Endothelial cell (in vitro differentiated cells): ENCODE results near the gene RPS27L. TPM values are rescaled to one million over a fixed set of nuclear protein-coding genes. Genes with fewer than 3 reads are reported as not detected.

Experiments used
- DNase-seq: peaks from one replicate; pipeline ENCODE4 v3.0.0; 2021; ENCODE audit warnings: low spot score
- H3K27ac Mint-ChIP-seq: one replicate; pipeline ENCODE4 v1.8.0; 2021; ENCODE audit warnings: mixed read lengths, inconsistent platforms; ENCODE audit not compliant: unreplicated experiment
- H3K27me3 Mint-ChIP-seq: one replicate; pipeline ENCODE4 v1.8.0; 2021; ENCODE audit warnings: mild to moderate bottlenecking, moderate library complexity, mixed read lengths, inconsistent platforms; ENCODE audit not compliant: unreplicated experiment
- H3K36me3 Mint-ChIP-seq: one replicate; pipeline ENCODE4 v1.8.0; 2021; ENCODE audit warnings: mild to moderate bottlenecking, low read depth, mixed read lengths, inconsistent platforms; ENCODE audit not compliant: unreplicated experiment
- H3K4me1 Mint-ChIP-seq: one replicate; pipeline ENCODE4 v1.8.0; 2021; ENCODE audit warnings: mild to moderate bottlenecking, mixed read lengths, inconsistent platforms; ENCODE audit not compliant: unreplicated experiment
- H3K4me3 Mint-ChIP-seq: one replicate; pipeline ENCODE4 v1.8.0; 2021; ENCODE audit warnings: mild to moderate bottlenecking, mixed read lengths, inconsistent platforms; ENCODE audit not compliant: unreplicated experiment
- H3K9me3 Mint-ChIP-seq: one replicate; pipeline ENCODE4 v1.8.0; 2021; ENCODE audit warnings: mixed read lengths, inconsistent platforms; ENCODE audit not compliant: unreplicated experiment
- CTCF ChIP-seq: fragments of 200-600 bp; sonication (generic); IDR thresholded peaks from one replicate; pipeline ENCODE4 v1.5.0; 2021; ENCODE audit warnings: antibody characterized with exemption; ENCODE audit not compliant: unreplicated experiment
- total RNA-seq: library from RNA; stranded (reverse); fragmentation: NEBNext Ultra II Directional; extraction: Animal tissue kit (Norgen Biotek cat#: 25700); gene quantifications from one replicate; pipeline ENCODE4 v1.2.1, GENCODE V29; 2021; ENCODE audit not compliant: unreplicated experiment

RPS27L gene
- total RNA-seq, 1 donor from 2014 or later, result 149 TPM

DNA sequence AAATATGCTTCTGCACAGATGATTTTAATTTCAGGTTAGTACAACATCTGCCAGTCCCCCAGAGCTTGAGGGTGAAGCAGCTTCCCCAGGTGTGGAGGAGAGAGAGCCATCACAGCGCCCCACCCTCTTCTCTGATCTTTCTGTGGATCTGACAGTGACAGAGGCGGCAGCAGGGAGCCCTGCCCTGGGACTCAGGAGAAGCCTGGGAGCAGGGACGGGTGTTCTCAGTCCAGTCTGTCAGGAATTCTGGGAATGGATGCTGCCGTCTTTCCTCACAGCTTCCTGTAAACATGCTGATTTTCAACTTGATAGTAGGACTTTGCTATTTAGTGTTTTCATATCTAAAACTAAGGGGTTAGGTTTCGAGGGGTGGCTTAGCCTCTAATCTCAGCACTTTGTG, 20.8 kb upstream of the RPS27L start:
- H3K4me3 Mint-ChIP-seq, result no peak overlapping the region
- no peaks in the 10 kb centered on the region for H3K27me3 Mint-ChIP-seq
- H3K4me1 Mint-ChIP-seq, result no peaks in the 10 kb centered on the region
- H3K36me3 Mint-ChIP-seq, result no peaks in the 10 kb centered on the region
- no peak overlapping the region for H3K27ac Mint-ChIP-seq
- no peak for TF ChIP-seq CTCF
- no peaks in the 10 kb centered on the region for H3K9me3 Mint-ChIP-seq
- no peak for DNase-seq

DNA sequence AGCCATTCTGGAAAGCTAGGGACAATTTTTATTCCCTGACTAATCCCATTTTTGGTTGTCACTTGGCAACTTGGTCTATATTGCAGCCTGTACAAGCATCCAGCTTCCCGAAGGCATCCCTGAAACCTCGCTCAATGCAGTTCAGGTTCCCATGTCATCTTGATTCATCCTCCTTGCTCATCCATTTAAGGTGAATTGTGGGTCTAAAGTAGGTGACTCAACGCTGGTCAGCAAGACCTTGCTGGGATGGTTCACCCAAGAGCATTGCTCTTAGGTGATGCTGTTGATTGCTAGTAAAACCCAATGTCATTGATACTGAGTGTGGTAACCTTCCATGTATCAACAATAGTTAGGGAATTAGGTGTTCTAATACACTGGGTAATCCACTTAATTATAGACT, 19.0 kb upstream of the RPS27L start:
- no peak for DNase-seq
- Mint-ChIP-seq H3K4me1 (no peaks in the 10 kb centered on the region), H3K27ac (no peak overlapping the region), H3K4me3 (no peak overlapping the region), H3K36me3 (no peaks in the 10 kb centered on the region), H3K9me3 (no peaks in the 10 kb centered on the region), H3K27me3 (peaks cover 3% of the 10 kb centered on the region)
- TF ChIP-seq CTCF, result no peak

DNA sequence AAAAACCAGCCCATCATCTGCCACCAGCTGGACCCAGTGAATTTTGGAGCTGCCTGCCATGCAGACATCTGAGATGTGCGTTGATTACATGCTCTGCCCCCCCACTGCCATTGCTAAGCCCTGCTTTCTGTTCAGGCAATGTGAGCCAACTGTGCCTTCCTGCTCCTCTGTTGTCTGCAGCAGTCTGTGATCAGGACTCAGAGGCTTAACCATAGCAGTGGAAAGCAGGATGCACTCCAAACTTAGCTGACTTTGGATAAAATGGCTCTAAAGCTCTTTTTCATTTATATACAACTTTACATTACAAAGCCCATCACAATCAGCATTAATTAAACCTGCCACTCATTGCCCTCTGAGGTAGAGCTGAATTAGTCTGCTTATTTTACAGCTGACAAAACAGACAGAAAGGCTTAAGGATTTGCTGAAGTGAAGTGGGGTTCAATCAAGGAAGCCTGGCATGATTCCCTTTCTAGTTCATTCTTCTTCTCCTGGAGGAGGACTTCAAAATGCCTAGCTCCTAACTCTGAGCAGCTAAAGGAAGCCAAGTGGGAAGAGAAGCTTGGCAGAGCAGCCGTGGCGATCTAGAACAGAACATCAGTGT, 15.7 kb upstream of the RPS27L start:
- Mint-ChIP-seq H3K27me3 (peaks cover 3% of the 10 kb centered on the region), H3K4me3 (no peak overlapping the region), H3K36me3 (no peaks in the 10 kb centered on the region), H3K27ac (no peak overlapping the region), H3K9me3 (no peaks in the 10 kb centered on the region), H3K4me1 (no peaks in the 10 kb centered on the region)
- no peak for DNase-seq
- no peak for TF ChIP-seq CTCF

DNA sequence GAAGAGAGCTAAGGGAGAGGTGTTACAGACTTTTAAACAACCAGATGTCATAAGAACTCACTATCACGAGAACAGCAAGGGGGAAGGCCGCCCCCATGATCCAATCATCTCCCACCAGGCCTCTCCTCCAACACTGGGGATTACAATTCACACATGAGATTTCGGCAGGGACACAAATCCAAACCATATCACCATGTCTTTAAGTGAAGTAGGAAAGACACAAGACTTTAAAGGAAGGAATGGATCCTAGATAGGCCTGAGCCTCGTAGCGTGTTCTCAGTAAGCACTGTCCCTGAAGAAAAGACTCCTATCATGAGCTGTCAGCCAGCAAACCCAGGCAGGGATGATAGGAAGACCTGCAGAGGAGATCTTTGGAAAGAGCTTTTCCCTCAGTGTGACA, 15.1 kb upstream of the RPS27L start:
- DNase-seq, result no peak
- Mint-ChIP-seq H3K27ac (no peak overlapping the region), H3K9me3 (no peaks in the 10 kb centered on the region), H3K36me3 (no peaks in the 10 kb centered on the region), H3K4me1 (no peaks in the 10 kb centered on the region), H3K4me3 (no peak overlapping the region), H3K27me3 (peaks cover 7% of the 10 kb centered on the region)
- TF ChIP-seq CTCF, result no peak

GRCh38 chr15:63169788-63170187, 12.5 kb upstream of the RPS27L start:
- TF ChIP-seq CTCF, result no peak
- no peaks in the 10 kb centered on the region for H3K4me1 Mint-ChIP-seq
- H3K27me3 Mint-ChIP-seq, result peaks cover 7% of the 10 kb centered on the region
- no peaks in the 10 kb centered on the region for H3K36me3 Mint-ChIP-seq
- DNase-seq, result no peak
- H3K4me3 Mint-ChIP-seq, result no peak overlapping the region
- no peaks in the 10 kb centered on the region for H3K9me3 Mint-ChIP-seq
- H3K27ac Mint-ChIP-seq, result no peak overlapping the region
